ENCODE data around the gene NBEAL1.
"Not testable (repeated sequence)": the region's sequence is repeated elsewhere in the genome, so short reads cannot be mapped to it uniquely, and the experiment has no call there.

Gene NBEAL1

DNA sequence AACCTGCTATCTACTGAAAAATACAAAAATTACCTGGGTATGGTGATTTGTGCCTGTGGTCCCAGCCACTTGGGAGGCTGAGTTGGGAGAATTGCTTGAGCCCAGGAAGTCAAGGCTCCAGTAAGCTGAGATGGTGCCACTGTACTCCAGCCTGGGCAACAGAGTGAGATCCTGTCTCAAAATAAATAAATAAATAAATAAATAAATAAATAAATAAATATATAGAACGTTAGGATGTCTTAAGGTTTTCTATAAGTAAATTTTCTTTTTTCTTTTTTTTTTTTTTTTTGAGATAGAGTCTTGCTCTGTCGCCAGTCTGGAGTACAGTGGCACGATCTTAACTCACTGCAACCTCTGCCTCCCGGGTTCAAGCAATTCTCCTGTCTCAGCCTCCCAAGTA lies 95.8 kb downstream of the NBEAL1 start:
- not testable (repeated sequence) for DNase-seq (ENCODE audit: low read depth, low spot score)

- no peak for DNase-seq (ENCODE audit: low read depth, low spot score)
These were observed 97.7 kb downstream of the NBEAL1 start for GRCh38 chr2:203112342-203112741.

DNA sequence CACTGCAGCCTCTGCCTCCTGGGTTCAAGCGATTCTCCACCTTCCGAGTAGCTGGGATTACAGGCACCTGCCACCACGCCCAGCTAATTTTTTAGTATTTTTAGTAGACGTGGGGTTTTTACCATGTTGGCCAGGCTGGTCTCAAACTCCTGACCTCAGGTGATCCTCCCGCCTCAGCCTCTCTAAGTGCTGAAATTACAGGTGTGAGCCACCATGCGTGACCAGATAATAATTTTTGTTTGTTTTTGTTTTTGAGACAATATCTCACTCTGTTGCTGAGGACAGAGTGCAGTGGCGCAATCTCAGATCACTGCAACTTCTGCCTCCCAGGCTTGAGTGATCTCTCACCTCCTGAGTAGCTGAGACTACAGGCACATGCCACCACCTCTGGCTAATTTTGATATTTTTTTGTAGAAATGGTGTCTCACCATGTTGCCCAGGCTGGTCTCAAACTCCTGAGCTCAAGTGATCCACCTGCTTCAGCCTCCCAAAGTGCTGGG lies 100.6 kb downstream of the NBEAL1 start:
- DNase-seq (ENCODE audit: low read depth, low spot score) = not testable (repeated sequence)

- no peak for DNase-seq (ENCODE audit: low read depth, low spot score)
These were observed 107.8 kb downstream of the NBEAL1 start for GRCh38 chr2:203122317-203122986.

- no peak for DNase-seq (ENCODE audit: low read depth, low spot score)
These were observed 112.3 kb downstream of the NBEAL1 start for GRCh38 chr2:203126996-203127395.

DNA sequence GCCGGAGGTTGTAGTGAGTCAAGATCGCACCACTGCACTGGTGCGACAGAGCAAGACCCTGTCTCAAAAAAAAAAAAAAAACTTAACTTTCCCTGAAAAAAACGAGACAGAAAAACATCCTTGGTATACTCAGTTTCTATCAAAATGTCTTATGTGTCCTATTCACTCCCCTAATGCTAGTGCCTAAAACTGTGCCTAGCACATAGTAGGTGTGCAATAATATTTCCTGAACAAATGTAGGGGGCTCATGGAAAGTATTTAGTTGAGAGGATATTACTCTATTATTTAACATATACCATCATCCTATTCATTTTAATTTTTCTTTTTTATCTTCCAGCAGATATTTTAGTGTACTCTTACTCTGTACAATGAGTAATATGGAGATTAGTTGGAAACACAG lies 120.4 kb downstream of the NBEAL1 start:
- no peak for DNase-seq (ENCODE audit: low read depth, low spot score)

DNA sequence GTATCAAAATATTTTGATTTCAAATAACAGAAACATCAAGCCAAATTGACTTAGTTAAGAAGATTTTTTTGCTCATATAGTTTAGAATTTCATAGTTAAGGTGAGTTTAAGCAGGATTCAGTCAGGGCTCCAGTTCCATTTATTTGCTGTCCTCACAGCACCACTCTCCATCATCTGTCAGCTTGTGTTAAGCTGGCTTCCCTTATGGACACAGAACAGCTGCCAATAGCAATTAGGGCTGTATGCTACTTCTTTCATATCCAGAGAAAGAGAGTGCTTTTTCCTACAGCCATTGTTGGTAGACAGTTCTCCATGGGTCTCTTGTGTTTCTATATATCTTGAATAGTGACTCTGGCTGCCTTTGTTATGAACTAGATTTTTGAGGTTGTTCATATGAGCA lies 128.7 kb downstream of the NBEAL1 start:
- DNase-seq (ENCODE audit: low read depth, low spot score) = no peak

DNA sequence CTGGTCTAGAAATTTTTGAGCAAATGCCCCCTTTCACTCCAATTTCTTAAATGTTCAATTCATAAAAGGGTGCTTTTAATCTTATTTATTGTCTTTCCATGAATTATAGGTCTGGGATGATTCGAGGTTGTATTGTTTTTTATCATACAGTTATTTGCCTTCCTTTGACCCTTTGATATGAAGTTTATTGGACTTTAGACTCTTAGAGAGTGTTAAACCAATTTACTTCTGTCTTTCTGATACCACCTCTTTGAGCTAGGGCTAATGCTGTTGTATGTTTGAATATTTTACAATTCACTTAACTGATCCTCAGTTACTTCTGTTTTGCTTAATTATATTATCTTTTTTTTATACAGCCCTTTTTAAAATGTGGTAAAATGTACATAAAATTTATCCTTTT lies 134.5 kb downstream of the NBEAL1 start:
- DNase-seq (ENCODE audit: low read depth, low spot score) = no peak

GRCh38 chr2:203155406-203155805 lies 140.7 kb downstream of the NBEAL1 start:
- no peak for DNase-seq (ENCODE audit: low read depth, low spot score)

- not testable (repeated sequence) for DNase-seq (ENCODE audit: low read depth, low spot score)
These were observed 148.0 kb downstream of the NBEAL1 start for GRCh38 chr2:203162722-203163121.

DNA sequence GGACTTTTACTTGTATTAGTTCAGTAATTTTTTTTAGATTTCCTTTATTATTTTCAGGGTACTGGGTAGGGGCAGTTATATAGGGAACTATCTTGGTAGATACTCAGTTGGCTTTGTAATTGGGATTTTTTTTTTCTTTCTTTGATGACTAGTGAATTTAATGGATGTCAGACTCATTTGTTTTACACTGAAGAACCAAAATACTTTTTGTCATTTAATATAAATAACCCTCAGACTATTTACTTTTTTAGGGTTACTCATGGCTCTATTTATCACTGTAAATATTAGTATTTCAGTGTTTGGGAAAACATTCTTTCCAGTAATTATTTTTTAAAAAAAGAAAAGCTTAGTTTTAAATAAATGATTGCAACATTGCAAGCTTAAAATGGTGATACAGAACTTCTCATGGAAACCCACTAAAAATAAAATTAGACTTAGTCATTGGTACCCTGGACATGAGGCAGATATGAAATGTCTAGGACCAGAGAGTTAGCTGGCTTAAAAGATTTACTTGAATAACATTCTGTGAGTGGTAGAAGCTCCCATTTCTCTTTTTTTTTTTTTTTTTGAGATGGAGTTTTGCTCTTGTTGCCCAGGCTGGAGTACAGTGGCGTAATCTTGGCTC lies 149.7 kb downstream of the NBEAL1 start:
- no peak for DNase-seq (ENCODE audit: low read depth, low spot score)

DNA sequence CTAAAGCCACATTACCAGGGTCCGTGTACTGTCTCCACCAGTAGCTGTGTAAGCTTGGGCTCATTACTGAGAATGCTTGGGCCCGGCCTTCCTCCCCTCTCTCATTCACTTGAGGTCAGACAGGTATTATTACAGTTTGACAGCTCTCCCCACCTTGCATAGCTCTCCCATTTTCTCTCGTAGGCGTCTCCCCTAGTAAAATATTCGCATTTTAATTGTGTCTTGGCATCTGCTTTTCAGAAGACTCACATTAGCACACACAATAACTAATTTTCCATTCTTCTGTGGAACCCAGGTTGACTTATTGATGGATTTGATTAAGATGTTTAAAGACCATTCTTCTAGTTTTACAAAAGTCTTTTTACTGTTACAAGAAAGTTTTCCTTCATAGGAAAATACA lies 153.1 kb downstream of the NBEAL1 start:
- no peak for DNase-seq (ENCODE audit: low read depth, low spot score)

GRCh38 chr2:203170502-203170901 lies 155.8 kb downstream of the NBEAL1 start:
- no peak for DNase-seq (ENCODE audit: low read depth, low spot score)

DNA sequence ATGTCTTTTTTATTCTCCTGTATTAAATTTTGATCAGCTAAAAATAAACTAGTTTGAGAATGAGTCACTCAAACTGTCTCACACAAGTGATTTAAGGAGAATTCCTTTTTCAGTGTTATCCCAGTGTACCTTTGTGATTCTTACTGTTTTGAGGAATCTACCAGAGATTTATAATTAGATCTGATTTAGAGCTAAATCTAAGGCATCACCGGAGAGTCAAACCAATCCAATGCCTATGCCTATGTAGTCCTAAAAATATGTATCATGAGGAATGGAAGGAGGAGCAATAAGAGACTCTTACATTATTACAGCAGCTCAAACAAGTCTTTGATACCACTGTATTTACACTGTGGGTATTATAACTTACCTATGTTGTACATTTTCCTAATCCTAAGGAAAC lies 160.7 kb downstream of the NBEAL1 start:
- DNase-seq (ENCODE audit: low read depth, low spot score) = no peak

GRCh38 chr2:203177361-203177760 lies 162.7 kb downstream of the NBEAL1 start:
- no peak for DNase-seq (ENCODE audit: low read depth, low spot score)

- no peak for DNase-seq (ENCODE audit: low read depth, low spot score)
These were observed 171.2 kb downstream of the NBEAL1 start for GRCh38 chr2:203185864-203186263.

- DNase-seq (ENCODE audit: low read depth, low spot score) = not testable (repeated sequence)
These were observed 175.9 kb downstream of the NBEAL1 start for GRCh38 chr2:203190547-203190946.

- DNase-seq (ENCODE audit: low read depth, low spot score) = not testable (repeated sequence)
These were observed 176.4 kb downstream of the NBEAL1 start for GRCh38 chr2:203191026-203191425.

GRCh38 chr2:203191961-203192360 lies 177.3 kb downstream of the NBEAL1 start:
- DNase-seq (ENCODE audit: low read depth, low spot score) = no peak

- DNase-seq (ENCODE audit: low read depth, low spot score) = no peak
These were observed 180.8 kb downstream of the NBEAL1 start for GRCh38 chr2:203195331-203196036.

- no peak for DNase-seq (ENCODE audit: low read depth, low spot score)
These were observed 186.2 kb downstream of the NBEAL1 start for GRCh38 chr2:203200866-203201265.

DNA sequence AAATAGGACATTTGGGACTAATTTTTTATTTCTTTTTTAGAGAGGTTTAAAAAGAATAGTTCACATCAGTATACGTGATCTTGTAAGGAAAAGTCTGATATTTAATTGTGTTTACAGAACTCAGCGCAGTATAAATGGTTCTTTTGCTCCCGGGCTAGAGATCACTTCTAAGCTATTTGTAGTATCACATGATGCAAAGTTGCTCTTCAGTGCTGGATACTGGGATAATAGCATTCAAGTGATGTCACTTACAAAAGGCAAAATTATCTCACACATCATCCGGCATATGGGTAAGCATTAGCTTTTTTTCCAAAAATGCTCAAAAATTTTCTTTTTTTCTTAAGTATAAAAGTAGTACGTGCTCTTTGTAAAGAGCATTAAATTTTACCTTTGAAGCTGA lies 186.8 kb downstream of the NBEAL1 start:
- no peak for DNase-seq (ENCODE audit: low read depth, low spot score)

DNA sequence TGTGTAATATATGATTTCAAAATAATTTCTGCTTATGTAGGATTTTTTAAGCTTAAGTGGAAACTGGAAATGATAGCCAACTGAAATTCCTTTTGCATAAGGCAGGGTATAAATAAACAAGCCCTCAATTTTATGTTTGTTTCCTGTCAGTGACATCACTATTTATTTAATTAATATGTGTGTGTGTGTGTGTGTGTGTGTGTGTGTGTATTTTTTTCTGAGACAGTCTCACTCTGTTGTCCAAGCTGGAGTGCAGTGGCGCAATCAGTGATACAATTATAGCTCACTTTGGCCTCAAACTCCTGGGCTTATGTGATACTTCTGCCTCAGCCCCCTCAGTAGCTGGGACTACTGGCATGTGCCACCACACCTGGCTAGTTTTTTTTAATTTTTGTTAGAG lies 194.9 kb downstream of the NBEAL1 start:
- no peak for DNase-seq (ENCODE audit: low read depth, low spot score)

Measured in smooth muscle cell of the brain vasculature (primary cell).